Activated CD8-positive, alpha-beta memory T cell treated with anti-CD3 and anti-CD28 coated beads, Interleukin-2, amount 50 U/mL, for 24 hours (primary cell): Measurements from ENCODE around the gene FOSB.
"Not testable (repeated sequence)": the region's sequence is repeated elsewhere in the genome, so short reads cannot be mapped to it uniquely, and the experiment has no call there.

Source experiments
- DNase-seq: peaks from one replicate; pipeline ENCODE4 v3.0.0-alpha.2; 2020; ENCODE audit errors: extremely low read depth

FOSB gene

GRCh38 chr19:45505996-45506245, 38.1 kb downstream of the FOSB start:
- DNase-seq: no peak

- DNase-seq: peak; percentile 97
These were observed 38.6 kb downstream of the FOSB start for GRCh38 chr19:45506246-45506988.

- DNase-seq: peak; percentile 84
These were observed 39.4 kb downstream of the FOSB start, which contains the start of gene VASP for GRCh38 chr19:45506989-45507871. VASP (plus strand) TSS chr19:45507479; CDS start chr19:45507772, 293 bp downstream.

GRCh38 chr19:45507872-45508416, 40.1 kb downstream of the FOSB start:
- DNase-seq: no peak

GRCh38 chr19:45508417-45508860, 40.6 kb downstream of the FOSB start:
- DNase-seq: no peak

GRCh38 chr19:45508861-45509691, 41.3 kb downstream of the FOSB start:
- no peak for DNase-seq

- DNase-seq: no peak
These were observed 41.9 kb downstream of the FOSB start for GRCh38 chr19:45509692-45510015.

GRCh38 chr19:45510352-45510751, 42.6 kb downstream of the FOSB start:
- DNase-seq: not testable (repeated sequence)

- no peak for DNase-seq
These were observed 43.3 kb downstream of the FOSB start for GRCh38 chr19:45511074-45511473.

GRCh38 chr19:45512881-45513483, 45.2 kb downstream of the FOSB start:
- no peak for DNase-seq

- DNase-seq: no peak
These were observed 46.7 kb downstream of the FOSB start for GRCh38 chr19:45514376-45515051.

GRCh38 chr19:45515081-45515624, 47.4 kb downstream of the FOSB start:
- no peak for DNase-seq

- no peak for DNase-seq
These were observed 48.1 kb downstream of the FOSB start for GRCh38 chr19:45515807-45516401.

- DNase-seq: no peak
These were observed 49.4 kb downstream of the FOSB start for GRCh38 chr19:45517238-45517637.

- DNase-seq: no peak
These were observed 50.1 kb downstream of the FOSB start for GRCh38 chr19:45517641-45518468.

GRCh38 chr19:45518469-45518826, 50.7 kb downstream of the FOSB start:
- no peak for DNase-seq

- no peak for DNase-seq
These were observed 54.5 kb downstream of the FOSB start for GRCh38 chr19:45522010-45522941.

- peak; percentile 39 for DNase-seq
These were observed 56.0 kb downstream of the FOSB start for GRCh38 chr19:45523642-45524256.
